Stimulated activated CD4-positive, alpha-beta T cell treated with anti-CD3 and anti-CD28 coated beads, Interleukin-1b, Interleukin-23, amount 100 ng/mL, for 24 hours (primary cell): ENCODE measurements around the gene PRORP.
"Not testable (repeated sequence)": the region's sequence is repeated elsewhere in the genome, so short reads cannot be mapped to it uniquely, and the experiment has no call there.

ENCODE experiments used
- DNase-seq, 4 experiments: peaks; one replicate each; pipeline ENCODE4 v3.0.0-alpha.2; 2020; ENCODE audit warnings: low read depth in 4 of 4, low spot score in 1 of 4

Gene PRORP

DNA sequence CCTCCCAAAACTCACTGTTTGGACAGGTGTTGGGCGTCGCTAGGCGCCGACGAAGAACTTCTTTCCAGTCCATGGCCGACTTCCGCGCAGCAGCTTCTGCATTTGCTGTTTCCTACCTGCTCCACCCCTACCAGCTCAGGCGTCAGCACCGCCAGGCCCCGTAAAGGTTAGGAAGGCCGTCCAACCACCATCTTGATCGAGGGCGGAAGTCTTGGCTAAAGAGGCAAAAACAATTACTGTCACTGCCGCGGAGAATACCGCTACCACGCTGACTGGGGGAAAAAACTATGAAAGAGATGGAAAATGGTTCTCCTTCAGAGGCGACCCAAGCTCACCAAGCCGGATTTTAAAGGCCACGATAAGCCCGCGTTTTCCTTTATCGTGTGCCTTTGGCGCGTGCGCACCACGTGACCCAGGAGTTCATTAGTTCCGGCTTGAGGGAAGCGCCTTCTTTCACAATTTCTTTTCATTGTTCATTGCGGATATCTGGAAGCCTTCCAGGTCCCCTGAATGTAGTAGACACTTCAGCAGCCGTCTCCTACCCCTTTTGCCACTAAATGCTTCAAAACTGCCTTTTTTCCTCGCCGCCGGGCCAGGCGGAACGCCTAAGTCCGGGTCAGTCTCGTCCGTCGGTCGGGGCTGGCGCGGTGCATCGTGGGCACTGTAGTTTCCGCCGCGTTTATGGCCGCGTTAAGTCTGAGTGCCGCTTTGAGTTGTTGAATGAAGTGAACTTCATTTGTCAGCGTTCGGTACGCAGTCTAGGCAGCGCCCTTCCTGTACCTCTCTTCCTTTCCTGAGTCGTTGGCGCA, at the start of gene PRORP, which contains the start of gene PPP2R3C:
PRORP (plus strand) TSS at position 666 of the 809 bp plus-strand sequence. CDS start 694 bp downstream, outside the sequence.
PPP2R3C (minus strand) TSS at position 104 of the 809 bp plus-strand sequence; CDS start at position 73, 31 bp downstream.
- DNase-seq, result peak; percentile 72 to 75 (median 73)

GRCh38 chr14:35073486-35073885, 48.9 kb upstream of the PRORP start:
- DNase-seq, result no peak

DNA sequence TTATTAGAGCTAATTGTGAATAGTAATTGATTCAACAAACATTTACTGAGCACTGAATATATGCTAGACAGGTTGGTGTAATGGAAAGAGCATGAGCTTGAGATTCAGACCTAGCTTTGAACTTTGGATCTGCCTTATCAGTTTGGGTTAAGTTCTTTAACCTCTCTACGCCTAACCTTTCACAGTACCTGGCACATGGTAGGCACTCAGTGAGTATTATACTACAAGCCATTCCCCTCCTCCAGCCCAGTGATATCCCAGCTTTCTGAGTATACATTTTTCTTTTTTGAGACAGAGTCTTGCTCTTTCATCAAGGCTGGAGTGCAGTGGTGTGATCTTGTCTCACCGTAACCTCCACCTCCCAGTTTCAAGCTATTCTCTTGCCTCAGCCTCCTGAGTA, 44.3 kb upstream of the PRORP start:
- no peak for DNase-seq

GRCh38 chr14:35079742-35080141, 42.6 kb upstream of the PRORP start:
- DNase-seq, result no peak

- DNase-seq, result no peak
These were observed 38.7 kb upstream of the PRORP start for GRCh38 chr14:35083530-35084150.

DNA sequence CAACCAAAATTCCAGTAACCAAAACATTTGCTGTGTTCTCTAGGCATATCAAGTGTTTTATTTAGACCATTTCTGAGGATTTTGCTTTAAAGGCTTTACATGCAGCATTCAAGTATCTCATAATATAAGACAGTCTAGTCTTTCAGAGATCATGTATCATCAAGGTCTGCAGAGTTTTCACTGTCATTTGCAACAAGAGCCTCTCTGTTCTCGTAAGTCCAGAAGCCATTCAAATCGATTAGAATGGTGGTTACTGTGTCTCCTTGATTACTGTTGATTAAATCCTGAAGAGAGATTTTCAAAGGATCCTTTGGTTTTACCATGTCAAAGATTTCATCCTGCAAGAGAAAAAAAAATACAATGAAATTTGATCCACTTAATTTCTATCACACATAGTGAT, 36.9 kb upstream of the PRORP start:
- no peak for DNase-seq

GRCh38 chr14:35088514-35088913, 33.8 kb upstream of the PRORP start:
- no peak for DNase-seq

DNA sequence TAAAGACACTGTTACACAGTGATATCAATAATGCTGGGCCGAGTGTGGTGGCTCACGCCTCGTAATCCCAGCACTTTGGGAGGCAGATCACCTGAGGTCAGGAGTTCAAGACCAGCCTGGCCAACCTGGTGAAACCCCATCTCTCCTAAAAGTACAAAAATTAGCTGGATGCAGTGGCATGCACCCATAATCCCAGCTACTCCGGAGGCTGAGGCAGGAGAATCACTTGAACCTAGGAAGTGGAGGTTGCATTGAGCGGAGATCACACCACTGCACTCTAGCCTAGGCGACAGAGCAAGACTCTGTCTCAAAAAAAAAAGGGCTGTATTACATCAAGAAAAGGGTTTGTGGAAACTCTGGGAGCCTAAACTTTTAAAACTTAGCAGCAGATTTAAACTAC, 27.7 kb upstream of the PRORP start:
- not testable (repeated sequence) for DNase-seq

DNA sequence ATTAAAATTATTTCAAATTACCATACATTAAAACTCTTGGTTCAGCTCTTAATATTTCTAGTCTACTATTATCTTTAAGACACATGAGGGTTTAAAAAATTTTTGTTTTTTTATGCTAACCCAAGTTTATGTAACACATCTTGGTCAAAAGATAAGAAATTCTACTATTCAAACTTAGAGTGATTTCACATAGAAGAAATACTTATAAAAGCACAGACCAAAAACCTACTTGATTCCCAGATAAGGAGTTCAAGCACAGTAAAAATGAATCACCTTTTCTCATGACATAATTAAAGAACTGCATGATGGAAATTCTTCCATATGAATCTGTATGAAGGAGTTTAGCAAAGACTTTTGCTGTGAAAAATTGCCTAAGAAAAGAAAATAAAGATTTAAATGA, 14.5 kb upstream of the PRORP start:
- DNase-seq, result no peak

DNA sequence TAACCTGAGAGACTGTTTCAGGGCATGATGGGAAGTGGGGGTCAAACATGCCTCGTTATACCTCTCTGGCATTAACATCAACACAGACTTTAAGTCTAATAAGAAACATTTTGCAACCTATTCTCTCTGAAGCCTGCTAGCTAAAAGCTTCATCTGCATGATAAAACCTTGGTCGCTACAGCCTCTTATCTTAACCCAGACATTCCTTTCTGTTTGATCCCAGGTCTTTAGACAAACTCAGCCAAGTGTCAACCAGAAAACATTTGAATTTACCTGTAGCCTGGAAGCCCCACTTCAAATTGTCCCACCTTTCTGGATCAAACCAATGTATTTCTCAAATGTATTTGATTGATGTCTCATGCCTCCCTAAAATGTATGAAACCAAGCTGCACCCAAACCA, 9.7 kb upstream of the PRORP start:
- no peak for DNase-seq

DNA sequence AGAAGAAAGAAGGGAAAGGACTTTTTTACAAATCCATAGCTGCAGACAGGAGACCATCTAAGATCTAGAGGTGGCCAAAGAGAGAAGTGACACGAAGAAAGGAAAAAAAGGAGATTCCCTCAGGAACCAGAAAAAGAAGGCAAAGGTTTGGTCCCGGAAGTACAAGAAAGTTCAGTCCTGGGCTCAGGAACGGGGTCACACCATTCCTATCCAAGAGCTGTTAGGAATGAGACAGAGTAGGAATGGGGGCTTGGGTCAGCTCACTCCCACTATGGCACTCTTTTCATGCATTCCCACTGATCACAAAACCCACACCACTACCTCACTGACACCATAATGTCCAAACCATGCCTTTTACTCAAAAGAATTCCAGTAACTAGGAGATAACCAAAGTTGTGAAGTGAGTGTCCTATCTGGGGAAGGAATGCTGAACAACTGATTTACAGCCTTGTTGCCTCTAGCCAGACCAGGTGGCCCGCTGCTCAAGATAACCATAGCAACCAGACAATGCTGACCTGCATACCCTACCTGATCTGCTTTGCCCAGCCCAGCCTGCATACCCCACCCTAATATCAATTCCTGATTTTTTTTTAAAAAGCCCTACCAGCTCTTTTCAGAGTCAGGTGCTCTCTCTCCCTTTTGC, 8.9 kb upstream of the PRORP start:
- DNase-seq, result no peak

DNA sequence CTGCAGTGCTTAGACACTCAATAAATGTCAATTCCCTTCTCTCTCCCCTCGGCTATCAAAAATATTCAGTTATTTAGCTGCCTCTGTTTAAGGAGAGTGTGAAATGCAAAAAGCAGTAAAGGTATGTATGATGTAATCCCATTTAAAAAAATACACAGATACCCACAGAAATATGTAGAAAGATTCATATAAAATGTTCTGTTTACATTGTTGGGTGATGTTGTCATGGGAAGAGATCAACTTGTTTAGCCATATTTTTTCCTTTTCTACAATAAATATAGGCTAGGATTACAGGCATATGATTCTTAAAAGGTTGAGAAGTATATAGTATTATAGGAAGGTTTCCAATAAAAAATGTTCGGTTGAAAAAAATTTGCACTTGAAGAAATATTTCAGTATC, 8.3 kb upstream of the PRORP start:
- no peak for DNase-seq

DNA sequence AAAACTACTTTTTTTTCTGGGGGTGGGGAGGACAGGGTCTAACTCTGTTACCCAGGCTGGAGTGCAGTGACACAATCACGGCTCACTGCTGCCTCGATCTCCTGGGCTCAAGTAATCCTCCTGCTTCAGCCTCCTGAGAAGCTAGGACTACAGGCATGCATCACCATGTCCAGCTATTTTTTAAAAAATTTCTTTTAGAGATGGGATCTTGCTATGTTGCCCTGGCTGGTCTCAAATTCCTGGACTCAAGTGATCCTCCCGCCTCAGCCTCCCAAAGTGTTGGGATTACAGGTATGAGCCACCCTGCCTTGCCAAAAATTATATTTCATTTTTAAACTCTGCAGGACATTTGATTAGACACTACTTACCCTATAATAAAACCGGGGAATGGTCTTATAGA, 6.1 kb upstream of the PRORP start:
- DNase-seq, result no peak

- DNase-seq, result no peak
These were observed 5.2 kb upstream of the PRORP start for GRCh38 chr14:35117112-35117511.

DNA sequence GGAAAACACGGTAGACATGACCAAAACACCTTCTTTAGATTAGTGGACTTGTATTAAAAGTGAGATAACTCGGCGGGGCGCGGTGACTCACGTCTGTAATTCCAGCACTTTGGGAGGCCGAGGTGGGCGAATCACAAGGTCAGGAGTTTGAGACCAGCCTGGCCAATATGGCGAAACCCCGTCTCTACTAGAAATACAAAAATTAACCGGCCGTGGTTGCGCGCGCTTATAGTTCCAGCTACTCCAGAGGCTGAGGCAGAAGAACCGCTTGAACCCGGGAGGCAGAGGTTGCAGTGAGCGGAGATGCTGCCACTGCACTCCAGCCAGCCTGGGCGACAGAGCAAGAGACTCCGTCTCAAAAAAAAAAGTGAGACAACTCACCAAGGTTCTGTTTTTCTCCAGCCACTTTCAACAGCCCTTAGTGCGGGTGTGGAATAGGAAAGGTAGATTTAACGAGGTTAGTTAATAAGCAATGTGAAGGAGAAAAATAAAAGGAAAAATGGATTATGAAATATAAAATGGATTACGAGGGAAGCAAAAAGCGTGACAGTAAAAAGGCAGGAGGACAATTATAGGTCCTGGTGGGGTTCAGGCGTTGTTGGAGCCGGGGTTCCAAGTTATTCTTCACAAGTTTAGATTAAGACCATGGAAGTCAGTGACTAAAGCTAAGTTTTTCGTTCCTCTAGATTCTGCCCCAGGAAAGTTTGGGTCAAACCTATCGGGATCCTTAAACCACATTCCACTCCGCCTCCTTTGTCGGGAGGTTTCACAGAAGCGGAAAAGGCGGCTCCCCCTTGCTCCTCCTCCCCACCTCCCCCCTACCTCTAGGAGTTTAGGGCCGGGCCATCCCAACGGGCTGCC, 1.1 kb upstream of the PRORP start:
- no peak for DNase-seq

- DNase-seq, result peak in 1 of 4 experiments; percentile 5
These were observed 490 bp downstream of the PRORP start for GRCh38 chr14:35122696-35123387.

- no peak for DNase-seq
These were observed 994 bp downstream of the PRORP start for GRCh38 chr14:35123388-35123703.

DNA sequence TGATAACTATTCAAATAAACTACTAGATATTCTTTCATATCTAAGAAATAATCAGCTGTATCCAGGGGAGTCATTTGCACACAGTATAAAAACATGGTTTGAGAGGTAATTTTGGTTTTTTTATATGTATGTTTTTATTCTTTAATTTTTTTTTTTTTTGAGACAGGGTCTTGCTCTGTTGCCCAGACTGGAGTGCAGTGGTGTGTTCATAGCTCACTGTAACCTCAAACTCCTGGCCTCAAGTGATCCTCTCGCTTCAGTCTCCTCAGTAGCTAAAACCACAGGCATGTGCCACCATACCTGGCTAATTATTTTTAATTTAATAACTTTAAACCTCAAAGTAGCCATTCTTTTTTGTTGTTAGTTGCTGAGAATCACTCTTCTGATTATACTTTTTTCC, 1.8 kb downstream of the PRORP start:
- DNase-seq, result no peak

- DNase-seq, result no peak
These were observed 11.4 kb downstream of the PRORP start for GRCh38 chr14:35133542-35134328.
